Measurements from ENCODE around the gene FBXO47.

- TF ChIP-seq EZH2 (IDR thresholded peaks at IDR 0.05) (no peak), CTCF (IDR thresholded peaks at IDR 0.05) (no peak), EZH2phosphoT487 (IDR thresholded peaks at IDR 0.05) (no peak)
Measured at GRCh38 chr17:38921756-38922411, 45.3 kb downstream of the FBXO47 start.
